Activated naive CD4-positive, alpha-beta T cell treated with anti-CD3 and anti-CD28 coated beads, Interleukin-2, amount 50 U/mL, for 24 hours (primary cell): ENCODE data around the gene SETD1A.

ENCODE experiments used
- H3K27ac Mint-ChIP-seq: one replicate; pipeline ENCODE4 v1.8.0; 2021; ENCODE audit warnings: mild to moderate bottlenecking, mixed read lengths
- H3K27me3 Mint-ChIP-seq: one replicate; pipeline ENCODE4 v1.8.0; 2021; ENCODE audit warnings: mixed read lengths
- H3K36me3 Mint-ChIP-seq: one replicate; pipeline ENCODE4 v1.8.0; 2021; ENCODE audit warnings: mixed read lengths
- H3K4me1 Mint-ChIP-seq: one replicate; pipeline ENCODE4 v1.8.0; 2021; ENCODE audit warnings: mixed read lengths
- H3K4me3 Mint-ChIP-seq: one replicate; pipeline ENCODE4 v1.8.0; 2021; ENCODE audit warnings: mild to moderate bottlenecking, mixed read lengths
- H3K9me3 Mint-ChIP-seq: one replicate; pipeline ENCODE4 v1.8.0; 2021; ENCODE audit warnings: mixed read lengths

SETD1A gene

DNA sequence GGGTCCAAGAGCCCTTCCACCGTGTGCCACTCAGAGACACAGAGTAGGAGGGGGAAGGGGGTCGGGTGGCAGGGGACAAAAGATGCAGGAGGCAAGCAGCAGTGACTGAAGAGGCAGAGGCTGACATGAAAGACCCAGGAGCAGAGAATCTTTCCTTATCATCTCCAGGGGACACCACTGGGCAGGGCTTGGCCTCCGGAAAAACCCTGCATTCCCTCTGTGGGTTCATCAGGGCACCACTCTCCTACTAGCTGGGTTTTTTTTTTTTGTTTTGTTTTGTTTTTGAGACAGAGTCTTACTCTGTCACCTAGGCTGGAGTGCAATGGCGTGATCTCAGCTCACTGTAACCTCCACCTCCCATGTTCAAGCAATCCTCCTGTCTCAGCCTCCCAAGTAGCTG is 73.7 kb downstream of the SETD1A start:
- H3K4me3 Mint-ChIP-seq = no peak overlapping the region
- no peak overlapping the region for H3K27ac Mint-ChIP-seq
- no peaks in the 10 kb centered on the region for H3K27me3 Mint-ChIP-seq
- no peaks in the 10 kb centered on the region for H3K9me3 Mint-ChIP-seq
- H3K36me3 Mint-ChIP-seq = no peaks in the 10 kb centered on the region
- H3K4me1 Mint-ChIP-seq = peaks cover 19% of the 10 kb centered on the region

DNA sequence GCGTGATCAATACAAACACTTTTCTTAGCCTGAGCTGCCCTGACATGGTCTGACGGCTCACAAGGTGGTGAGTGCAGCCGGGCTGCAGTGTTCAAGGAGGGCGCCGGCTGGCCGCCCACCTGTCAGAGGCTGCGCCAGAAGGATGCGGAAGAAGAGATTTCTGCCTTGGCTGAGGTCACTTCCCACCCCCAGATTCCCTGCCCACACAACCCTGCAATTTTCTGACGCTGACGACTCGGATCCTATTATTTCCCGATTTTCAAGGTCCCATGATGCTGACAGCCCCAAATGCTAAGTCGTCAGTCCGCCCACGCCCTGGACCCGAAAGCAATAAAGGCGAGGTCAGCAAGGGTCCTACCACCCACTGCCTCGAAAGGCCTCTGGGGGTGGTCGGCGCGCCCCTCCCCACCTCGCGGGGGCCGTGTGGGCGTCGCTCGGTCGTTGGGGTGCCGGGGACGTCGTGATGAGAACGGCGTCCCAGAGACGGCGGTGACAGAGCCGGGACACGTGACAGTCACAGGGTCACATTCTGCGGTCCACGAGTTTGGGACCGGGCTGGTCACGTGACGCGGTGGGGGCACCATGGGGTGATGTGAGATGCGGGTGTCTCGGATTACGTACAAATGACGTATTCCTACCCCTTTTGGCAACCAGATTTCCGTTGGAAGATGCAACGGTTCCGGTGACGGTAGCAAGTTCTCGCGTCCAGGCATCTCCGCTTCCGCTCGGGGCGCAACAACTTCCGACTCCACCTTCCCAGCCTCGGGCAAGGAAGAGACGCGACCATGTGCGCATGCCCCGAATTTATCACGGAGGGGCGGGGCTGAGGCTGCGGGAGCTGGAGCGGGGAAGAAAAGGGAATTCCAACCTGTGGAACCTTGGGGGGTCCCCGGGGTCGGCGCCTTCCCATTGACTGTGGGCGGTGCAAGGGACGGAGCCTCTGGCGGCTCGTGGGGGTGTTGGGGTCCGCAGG is 75.5 kb downstream of the SETD1A start, which contains the start of gene STX4:
TSS of gene STX4 (plus strand) at position 823 of the 973 bp plus-strand sequence. CDS start 248 bp downstream, outside the sequence.
- no peaks in the 10 kb centered on the region for H3K9me3 Mint-ChIP-seq
- H3K27ac Mint-ChIP-seq = peak within 1 kb of the TSS; percentile 95
- peak within 1 kb of the TSS; percentile 95 for H3K4me3 Mint-ChIP-seq

DNA sequence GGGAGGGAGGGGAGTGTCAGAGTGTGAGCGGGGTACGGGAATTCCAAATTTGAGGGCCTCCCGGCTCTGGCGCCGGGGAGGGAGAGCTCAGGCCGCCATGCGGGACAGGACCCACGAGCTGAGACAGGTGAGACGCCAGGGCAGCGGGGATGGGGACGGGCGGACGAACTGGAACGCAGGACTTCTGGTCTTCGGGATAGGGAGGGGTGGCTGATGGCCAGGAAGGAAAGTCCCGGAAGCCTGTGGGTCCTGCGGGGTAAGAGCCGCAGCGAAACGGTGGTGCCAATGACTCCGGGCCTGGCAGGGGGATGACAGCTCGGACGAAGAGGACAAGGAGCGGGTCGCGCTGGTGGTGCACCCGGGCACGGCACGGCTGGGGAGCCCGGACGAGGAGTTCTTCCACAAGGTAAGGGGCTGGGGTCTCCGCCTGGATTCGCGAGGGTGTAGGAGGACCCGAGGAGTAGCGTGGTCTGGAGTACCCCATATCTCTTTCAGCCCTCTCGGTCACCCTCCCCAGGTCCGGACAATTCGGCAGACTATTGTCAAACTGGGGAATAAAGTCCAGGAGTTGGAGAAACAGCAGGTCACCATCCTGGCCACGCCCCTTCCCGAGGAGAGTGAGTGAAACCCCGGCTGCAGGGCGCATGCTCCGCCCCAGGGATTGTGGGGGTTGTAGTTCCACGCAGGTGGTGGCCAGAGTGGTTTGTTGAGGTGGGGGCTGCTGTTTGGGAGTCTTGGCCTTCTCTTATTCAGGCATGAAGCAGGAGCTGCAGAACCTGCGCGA is 76.3 kb downstream of the SETD1A start:
- Mint-ChIP-seq H3K27ac (peak overlapping the region; percentile 95), H3K9me3 (no peaks in the 10 kb centered on the region), H3K36me3 (no peaks in the 10 kb centered on the region), H3K27me3 (no peaks in the 10 kb centered on the region), H3K4me3 (peak overlapping the region; percentile 95), H3K4me1 (peaks cover 25% of the 10 kb centered on the region)

More for the DNA sequence above, 75.5 kb downstream of the SETD1A start, which contains the start of gene STX4:
- peaks cover 25% of the 10 kb centered on the region for H3K4me1 Mint-ChIP-seq
- no peaks in the 10 kb centered on the region for H3K27me3 Mint-ChIP-seq
- H3K36me3 Mint-ChIP-seq = no peaks in the 10 kb centered on the region
